Embryonic facial prominence (tissue), 1 donor: Measurements from ENCODE around the gene HECTD1.
"Not testable (repeated sequence)": the region's sequence is repeated elsewhere in the genome, so short reads cannot be mapped to it uniquely, and the experiment has no call there.

ENCODE experiments used
- DNase-seq: peaks from one replicate; pipeline ENCODE4 v3.0.0-alpha.2; 2016; ENCODE audit errors: extremely low spot score

HECTD1 gene

DNA sequence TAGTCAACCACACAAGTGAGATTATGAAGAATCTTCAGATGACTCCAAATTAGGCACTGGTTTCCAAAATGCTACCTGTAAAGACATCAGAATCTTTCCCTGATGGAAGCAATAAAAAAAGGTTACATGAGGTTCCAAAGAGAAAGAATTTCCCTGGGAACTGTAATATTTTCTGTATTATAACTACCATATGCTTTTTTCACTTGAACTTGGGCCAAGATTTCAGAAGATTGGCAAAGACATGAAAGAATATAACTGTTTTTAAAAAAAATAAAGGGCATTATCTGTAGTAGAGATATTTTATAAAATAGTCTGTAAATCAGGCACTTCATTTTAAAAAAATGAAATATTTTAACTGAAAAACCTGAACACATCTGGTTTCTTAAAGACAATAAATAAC is 12.9 kb downstream of the HECTD1 start:
- no peak for DNase-seq

DNA sequence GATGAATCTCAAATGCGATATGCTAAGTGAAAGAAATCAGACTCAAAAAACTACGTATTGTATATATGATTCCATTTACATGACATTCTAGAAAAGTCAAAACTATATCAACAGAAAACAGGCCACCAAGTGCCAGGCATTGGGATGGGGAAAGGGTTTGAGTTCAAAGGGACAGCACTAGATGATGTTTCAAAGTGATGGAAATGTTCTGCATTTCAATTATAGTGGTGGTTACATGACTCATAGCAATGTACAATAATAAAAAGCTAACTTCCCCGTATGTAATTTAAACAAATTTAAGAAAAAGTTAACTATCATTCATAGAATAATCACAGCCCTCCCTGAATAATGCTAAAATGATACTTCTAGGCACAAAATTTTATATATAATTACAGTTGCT is 13.5 kb downstream of the HECTD1 start:
- no peak for DNase-seq

DNA sequence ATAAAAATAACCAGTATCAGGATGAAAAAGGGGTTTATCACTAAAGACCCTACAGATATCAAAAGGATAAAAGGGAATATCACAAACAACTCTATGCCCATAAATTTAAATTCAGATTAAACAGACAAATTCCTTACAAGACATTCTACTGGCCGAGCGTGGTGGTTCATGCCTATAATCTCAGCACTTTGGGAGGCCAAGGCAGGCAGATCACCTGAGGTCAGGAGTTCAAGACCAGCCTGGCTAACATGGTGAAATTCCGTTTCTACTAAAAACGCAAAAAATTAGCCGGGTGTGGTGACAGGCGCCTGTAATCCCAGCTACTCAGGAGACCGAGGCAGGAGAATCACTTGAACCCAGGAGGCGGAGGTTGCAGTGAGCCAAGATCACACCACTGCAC is 15.0 kb downstream of the HECTD1 start:
- DNase-seq = not testable (repeated sequence)

DNA sequence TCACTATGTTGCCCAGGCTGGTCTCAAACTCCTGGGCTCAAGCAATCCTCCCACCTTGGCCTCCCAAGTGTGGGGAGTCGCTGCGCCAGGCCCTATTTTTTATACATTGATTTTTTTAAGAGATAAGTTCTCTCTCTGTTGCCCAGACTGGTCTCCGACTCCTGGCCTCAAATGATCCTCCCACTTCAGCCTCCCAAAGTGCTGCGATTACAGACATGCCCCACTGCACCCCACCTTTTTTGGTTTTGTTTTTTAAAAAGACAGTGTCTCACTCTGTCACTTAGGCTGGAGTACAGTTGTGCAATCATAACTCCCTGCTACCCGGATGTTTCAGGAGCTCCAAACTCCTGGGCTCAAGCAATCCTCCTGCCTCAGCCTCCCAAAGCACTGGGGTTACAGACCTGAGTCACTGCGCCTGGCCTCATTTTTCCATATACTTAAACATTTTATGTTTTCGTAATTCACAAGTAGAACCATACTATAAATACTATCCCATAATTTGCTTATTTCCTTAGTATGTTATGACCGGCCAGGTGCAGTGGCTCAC is 16.8 kb downstream of the HECTD1 start:
- no peak for DNase-seq

DNA sequence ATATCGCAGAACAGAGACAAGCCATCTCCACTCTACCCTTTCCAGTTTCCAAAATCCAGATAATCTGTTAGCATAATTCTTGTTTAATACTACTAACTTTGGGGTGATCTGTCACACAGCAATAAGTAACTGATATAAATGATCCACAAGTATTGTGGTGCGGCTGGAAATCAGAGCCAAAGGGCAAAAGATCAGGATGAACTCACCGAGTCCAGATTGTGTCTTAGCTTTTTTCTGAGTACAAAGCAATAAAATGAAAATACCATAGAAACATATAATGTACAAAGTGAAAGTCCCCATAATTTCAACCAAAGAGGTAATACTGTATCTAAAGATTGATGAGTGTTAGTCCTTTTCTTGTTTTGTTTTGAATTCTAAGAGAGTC is 17.4 kb downstream of the HECTD1 start:
- DNase-seq = no peak

DNA sequence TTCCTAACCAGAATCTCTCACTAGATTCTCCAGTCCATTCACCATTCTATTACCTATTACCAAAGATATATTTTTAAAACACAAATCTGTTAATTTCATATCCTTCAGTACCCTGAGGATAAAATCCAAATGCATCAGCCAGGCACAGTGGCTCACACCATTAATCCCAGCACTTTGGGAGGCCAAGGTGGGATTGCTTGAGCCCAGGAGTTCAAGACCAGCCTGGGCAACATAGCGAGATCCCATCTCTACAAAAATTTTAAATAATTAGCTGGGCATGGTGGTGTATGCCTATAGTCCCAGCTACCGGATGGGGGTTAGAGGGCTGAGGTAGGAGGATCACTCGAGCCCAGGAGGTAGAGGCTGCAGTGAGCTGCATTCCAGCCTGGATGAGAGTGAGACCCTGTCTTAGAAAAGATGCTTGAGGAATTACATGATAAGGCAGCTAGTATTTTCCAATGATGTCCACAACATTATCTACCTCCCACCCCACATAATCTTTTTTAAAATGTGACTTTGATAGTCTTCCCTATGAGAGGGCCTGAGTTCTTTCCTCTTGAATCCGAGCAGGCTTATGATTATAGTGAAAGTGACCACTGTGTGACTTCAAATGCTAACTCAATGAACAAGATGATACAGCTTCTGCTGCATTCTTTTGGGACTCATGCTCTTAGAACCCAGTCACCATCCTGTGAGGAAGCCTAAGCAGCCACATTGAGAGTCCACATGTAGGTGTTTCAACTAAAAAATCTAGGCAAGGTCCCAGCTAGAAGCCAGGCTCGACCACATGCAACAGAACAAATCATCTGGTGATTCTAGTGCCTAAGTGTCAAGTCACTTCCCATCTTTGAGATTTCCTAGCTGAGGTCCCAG is 18.0 kb downstream of the HECTD1 start:
- DNase-seq = no peak

DNA sequence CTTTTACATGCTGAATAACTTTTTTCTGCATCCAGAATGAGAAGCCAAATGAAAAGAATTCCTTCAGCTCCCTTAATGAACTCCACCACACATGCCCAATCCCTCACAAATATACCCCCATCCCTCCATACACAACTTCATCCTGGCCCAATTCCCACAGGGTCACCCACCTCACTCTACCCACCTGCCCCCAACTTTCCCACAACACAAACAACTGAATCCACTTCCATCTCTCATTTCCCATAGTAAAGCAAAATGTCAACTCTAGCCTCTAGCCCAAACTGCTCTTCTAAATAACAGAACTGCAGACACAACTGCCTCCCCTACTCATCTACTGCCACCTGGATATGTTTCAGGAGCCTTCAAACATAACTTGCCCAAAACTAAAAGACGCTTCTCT is 18.8 kb downstream of the HECTD1 start:
- no peak for DNase-seq

DNA sequence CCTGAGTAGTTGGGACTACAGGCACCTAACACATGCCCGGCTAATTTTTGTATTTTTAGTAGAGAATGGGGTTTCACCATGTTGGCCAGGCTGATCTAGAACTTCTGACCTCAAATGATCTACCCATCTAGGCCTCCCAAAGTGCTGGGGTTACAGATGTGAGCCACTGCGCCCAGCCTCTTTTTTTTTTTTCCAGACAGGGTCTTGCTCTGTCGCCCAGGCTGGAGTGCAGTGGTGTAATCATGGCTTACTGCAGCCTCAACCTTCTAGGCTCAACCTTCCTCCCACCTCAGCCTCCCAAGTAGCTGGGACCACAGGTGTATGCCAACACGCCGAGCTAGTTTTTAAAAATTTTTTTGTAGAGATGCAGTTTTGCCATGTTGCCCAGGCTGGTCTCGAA is 25.6 kb downstream of the HECTD1 start:
- DNase-seq = not testable (repeated sequence)

DNA sequence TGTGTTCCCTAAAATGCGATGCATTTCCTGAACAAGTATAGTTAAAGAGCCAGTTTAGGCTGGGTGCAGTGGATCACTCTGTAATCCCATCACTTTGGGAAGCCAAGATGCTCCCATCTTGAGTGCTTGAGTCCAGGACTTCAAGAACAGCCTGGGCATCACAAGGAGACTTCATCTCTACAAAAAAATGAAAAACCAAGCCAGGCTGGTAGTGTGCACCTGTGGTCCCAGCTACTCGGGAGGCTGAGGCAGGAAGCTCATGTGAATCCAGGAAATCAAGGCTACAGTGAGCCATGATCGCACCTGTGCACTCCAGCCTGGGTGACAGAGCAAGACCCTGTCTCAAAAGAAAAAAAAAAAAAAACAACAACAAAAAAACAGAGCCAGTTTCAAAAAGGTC is 26.3 kb downstream of the HECTD1 start:
- DNase-seq = no peak

DNA sequence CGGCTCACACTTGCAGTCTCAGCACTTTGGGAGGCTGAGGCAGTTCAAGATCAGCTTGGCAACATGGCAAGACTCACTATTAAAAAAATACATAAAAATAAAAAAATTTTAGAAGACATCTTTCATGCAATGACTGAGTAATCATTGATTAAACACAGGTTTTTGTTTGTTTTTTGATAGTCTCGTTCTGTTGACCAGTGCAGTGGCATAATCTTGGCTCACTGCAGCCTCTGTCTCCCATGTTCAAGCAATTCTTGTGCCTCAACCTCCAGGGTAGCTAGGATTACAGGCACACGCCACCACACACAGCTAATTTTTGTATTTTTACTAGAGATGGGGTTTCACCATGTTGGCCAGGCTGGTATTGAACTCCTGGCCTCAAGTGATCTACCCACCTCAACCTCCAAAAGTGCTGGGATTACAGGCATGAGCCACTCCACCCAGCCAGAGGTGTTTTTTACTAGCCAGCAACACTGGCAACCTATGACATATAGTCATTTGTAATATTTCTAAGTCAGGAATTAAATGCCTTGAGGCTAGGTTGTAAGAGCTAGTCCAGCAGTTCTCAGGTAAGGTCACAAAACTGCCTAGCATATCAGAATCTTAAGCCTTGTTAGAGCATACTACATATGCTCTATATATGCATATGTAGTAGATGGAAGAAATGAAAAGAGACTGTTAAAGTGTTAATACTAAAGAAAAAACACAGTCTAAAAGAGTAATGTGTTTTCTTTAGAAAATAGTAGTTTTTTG is 27.1 kb downstream of the HECTD1 start:
- DNase-seq = no peak

DNA sequence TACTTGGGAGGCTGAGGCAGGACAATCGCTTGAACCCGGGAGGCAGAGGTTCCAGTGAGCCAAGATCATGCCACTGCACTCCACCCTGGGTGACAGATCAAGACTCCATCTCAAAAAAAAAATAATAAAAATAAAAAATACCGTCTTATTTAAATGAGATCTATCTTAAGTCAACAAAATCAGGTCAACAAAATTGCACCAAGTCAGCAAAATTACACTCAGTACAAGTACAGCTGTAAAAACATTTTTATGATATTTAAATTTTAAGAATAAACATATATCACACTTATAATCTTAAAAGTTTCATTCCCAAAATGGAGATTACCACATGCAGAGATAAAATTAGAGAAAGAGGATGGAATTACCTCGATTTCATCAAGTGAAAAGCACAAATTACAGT is 33.2 kb downstream of the HECTD1 start:
- no peak for DNase-seq

DNA sequence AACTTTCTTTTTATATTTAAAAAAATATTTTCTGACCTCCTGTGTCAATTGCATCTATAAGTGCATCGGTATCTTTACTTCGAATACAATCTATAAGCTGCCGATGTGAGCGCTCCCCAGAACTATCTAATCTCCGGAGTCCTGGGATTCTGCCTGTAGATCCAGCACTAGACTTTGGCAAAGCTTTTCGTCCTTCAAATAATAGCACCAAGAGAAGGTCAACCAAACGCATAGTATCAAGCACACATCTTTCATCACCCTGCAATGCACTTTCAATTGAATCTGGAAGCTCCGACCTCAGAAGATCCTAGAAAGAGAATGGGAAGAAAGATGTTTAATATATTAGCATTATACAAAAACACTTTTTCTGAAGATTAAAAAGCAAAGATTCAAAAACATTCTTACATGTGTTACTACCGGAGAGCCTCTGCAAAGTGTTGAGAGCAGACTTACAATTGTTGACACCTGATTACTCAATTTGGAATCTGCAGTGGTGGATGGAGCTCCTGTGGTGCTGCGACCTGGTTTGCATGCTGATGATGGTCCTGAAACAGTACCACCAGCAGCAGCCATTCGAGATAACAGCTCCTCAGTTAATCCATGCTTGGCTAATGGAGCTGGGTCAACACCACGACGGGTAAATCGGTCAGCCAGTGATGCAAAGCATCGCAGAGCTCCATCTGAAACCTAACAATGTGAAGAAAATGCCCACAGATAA is 34.3 kb downstream of the HECTD1 start:
- no peak for DNase-seq

DNA sequence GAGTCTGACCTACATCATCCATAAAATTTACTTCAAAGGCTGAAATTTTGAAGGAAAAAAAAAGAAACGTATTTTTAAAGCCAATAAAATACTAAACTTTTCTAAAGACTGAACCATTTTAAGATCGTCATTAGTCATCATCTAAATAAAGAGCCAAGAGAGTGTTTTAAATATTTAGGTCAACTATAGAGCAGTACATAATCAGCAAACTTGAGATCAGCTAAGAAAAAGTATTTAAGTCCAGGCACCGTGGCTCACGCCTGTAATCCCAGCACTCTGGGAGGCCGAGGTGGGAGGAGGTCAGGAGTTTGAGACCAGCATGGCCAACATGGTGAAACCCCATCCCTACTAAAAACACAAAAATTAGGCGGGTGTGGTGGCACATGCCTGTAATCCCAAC is 35.5 kb downstream of the HECTD1 start:
- no peak for DNase-seq

DNA sequence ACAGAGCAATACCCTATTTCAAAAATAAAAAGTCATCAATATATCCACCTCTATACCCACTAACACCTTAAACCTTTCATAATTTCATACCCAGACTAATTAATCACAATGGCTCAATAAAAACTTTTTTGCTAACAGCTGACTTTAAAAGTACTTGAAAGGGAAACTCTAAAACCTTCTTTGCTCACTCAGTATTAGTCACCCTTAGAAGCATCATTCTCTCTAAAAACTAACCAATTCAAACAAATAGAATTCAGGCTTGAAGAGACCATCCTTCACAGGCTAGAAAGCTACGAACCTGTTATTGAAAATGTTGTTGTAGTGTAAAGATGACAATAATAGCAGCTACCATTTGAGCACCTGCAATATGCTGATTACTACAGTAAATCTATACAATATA is 37.2 kb downstream of the HECTD1 start:
- DNase-seq = no peak

DNA sequence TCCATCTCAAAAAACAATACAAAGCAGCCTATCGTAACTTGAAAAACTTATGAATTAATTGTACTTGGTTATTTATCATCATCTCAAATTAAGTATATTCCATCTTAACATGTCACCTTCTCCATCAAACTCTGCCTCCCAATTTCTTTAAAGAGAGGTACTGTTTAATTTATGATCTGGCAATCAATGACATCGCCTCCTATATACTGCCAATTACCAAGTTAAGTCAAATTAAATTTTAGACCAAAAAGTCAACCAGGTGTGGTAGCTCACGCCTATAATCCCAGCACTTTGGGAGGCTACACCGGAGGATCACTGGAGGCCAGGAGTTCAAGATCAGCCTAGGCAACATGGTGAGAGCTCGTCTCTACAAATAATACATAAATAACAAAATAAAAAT is 37.7 kb downstream of the HECTD1 start:
- no peak for DNase-seq

DNA sequence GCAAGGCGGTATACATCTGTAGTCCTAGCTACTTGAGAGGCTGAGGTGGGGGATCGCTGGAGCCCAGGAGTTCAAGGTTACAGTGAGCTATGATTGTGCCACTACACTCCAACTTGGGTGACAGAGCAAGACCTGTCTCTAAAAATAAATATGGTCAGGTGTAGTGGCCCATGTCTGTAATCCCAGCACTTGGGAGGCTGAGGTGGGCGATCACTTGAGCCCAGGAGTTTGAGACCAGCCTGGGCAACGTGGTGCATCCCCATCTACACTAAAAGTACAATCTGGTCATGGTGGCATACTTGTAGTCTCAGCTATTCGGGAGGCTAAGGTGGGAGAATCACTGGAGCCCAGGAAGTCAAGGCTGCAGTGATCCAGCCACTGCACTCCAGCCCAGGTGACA is 40.6 kb downstream of the HECTD1 start:
- no peak for DNase-seq

DNA sequence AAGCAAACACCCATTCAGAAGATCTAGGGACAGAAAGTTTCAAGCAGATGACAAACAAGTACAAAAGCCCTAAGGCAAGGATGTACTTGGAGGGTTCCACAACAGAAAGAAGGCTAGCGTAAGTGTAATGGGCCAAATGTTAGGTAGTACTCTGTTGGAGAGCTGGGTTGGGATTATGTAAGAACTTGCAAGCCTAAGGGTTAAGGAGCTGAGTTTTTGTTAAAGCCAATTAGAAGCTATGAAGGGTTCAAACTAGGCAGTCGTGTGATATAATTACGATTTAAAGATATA is 41.4 kb downstream of the HECTD1 start:
- no peak for DNase-seq

DNA sequence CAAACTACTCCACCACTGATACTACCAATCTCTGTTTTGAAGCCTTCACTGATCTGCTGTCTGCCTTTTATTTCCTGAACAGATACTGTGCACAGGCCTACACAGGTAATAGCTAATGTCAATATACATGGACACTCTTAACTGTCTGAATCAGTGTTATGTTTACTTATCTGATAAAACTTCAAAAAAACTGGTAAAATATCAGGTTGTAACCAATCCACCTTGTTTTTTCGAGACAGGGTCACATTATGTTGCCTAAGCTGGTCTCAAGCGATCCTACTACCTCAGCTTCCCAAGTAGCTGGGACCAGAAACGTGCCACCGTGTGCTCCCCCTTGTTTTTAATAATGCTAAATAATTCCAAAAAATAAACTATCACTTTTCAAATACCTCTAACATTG is 43.5 kb downstream of the HECTD1 start:
- DNase-seq = no peak

DNA sequence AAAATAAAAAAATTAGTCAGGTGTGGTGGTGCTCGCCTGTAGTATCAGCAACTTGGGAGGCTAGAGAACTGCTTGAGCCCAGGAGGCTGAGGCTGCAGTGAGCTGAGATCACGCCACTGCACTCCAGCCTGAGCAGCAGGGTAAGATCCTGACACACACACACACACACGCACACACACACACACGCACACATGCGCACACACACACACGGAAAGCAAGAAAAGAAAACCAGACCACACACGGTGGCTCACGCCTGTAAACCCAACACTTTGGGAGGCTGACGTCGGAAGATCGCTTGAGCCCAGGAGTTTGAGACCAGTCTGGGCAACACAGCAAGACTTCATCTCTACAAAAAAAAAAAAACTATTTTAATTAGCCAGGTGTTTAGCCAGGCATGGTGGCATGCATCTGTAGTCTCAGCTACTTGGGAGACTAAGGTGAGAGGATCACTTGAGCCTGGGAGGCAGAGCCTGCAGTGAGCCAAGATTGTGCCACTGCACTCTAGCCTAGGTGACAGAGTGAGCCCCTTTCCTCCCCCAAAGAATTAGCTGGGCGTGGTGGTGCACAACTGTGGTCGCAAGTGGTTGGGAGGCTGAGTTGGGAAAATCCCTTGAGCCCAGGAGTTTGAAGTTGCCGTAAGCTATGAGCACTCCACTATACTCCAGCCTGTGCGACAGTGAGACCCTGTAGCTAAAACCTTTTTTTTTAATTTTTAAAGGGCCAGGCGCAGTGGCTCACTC is 44.5 kb downstream of the HECTD1 start:
- DNase-seq = no peak

DNA sequence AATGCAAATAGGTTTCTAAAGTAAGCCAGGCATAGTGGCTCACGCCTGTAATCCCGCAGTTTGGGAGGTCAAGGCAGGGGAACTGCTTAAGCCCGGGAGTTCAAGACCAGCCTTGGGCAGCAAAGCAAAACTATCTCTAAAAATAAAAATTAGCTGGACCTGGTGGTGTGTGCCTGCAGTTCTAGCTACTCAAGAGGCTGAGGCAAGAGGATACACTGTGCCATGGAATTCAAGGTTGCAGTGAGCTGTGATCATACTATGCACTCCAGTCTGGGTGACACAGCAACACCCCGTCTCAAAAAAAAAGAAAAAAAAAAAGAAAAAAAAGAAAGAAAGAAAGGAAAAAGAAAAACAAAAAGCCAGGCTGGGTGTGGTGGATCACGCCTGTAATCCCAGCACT is 46.3 kb downstream of the HECTD1 start:
- DNase-seq = no peak

DNA sequence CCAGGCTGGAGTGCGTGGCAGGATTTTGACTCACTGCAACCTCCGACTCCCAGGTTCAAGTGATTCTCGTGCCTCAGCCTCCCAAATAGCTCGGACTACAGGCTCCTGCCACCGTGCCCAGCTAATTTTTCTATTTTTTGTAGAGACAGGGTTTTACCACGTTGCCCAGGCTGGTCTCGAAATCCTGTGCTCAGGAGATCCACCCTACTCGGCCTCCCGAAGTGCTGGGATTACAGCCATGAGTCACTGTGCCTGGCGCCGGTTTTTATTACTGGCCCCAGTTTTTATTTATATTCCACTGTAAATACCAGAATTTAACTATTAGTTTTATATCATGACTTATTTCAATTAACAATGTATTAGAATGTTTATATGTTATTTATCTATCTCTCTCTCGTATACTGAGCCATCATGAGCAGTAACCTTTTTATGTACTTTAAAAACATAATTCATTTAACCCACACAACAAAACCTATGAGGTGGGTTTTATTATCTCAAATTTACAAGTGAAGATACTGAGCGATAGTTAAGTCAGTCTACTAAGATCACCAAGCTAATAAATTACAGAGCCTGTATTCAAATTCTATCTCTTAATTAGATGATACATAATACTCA is 47.8 kb downstream of the HECTD1 start:
- no peak for DNase-seq
